GM21526 (cell line): ENCODE measurements around the gene GRXCR1.

ENCODE experiments used
- ATAC-seq: cut with Tn5 transposase; IDR thresholded peaks from one replicate; pipeline ENCODE4 v1.9.1; 2021; ENCODE audit warnings: moderate library complexity; ENCODE audit not compliant: unreplicated experiment, low FRiP score

Gene GRXCR1

DNA sequence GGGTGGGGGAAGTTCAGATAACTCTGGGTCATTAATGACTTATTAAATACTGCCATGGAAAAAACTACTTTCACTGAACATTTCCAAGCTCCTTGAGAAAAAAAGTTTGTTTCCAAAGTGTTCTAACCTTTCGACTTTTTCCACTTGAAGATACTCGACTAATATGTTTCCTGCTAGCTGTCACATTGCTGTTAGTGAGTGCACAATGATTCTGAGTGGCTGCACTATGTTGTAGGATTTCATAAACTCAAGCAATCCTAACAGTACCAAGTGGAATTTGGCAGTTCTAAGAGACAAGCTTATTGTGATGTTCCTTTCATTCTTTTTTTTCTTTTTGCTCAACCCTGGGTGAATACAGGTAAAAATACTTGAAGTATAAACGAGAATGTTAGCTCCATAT, 33.4 kb downstream of the GRXCR1 start:
- no peak for ATAC-seq

GRCh38 chr4:42927946-42928345, 35.4 kb downstream of the GRXCR1 start:
- no peak for ATAC-seq

GRCh38 chr4:42928582-42928981, 36.1 kb downstream of the GRXCR1 start:
- ATAC-seq = no peak

- no peak for ATAC-seq
Observed at GRCh38 chr4:42942216-42942615, 49.7 kb downstream of the GRXCR1 start.

- no peak for ATAC-seq
Observed at GRCh38 chr4:42945874-42946273, 53.4 kb downstream of the GRXCR1 start.

DNA sequence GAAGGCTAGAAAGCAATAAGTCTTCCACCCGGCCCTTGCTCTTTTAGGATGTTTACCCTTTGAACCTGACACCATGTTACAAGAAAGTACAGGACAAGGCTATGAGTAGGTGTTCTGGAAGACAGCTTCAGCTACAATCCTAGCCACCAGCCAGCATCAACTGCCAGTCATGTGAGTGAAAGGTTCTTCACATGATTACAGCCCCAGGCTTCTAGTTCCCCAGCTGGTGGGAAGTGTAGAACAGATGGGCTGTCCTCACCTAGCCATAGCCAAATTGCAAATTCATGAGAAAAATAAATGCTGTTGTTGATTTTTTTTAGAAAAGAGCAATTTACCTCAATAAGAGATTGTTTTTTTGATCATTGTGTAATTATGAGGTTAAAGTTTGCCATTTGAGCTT, 60.8 kb downstream of the GRXCR1 start:
- ATAC-seq = no peak

GRCh38 chr4:42954963-42955669, 62.6 kb downstream of the GRXCR1 start:
- ATAC-seq = no peak

DNA sequence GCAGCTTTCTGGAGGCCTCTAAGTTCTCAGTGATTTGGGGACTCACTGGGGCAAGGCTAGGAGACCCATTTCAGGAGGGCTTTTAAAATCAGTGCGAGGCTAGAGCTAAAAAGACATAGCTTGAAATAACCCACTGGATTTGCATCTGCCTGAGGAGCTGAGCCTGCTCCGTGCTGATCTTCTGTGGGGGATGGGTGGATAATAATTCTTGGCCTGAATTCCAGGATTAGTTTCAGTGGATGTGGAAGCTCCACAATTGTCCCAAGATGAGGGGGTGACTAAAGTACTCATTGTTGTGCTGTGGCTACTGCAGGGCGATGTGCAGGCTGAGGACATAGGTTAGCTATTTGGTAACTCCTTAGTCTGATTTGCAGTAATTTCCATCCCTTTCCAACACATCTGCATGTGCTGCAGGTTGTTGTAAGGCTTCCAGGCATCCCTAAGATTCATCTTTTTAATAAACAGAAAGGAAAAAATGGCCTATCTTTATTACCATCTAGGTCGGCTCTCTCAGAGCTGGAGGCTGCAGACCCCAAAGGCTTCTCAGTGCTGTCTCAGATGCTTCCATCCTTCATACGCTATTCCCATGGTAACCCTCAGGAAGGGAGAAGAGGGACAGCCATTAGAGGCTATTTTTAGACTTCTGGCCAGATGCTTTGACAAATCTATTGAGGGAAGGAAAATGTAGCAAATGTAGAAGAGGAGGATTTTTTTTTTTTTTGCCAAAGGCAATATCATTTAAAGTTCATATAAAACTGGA, 63.4 kb downstream of the GRXCR1 start:
- no peak for ATAC-seq

DNA sequence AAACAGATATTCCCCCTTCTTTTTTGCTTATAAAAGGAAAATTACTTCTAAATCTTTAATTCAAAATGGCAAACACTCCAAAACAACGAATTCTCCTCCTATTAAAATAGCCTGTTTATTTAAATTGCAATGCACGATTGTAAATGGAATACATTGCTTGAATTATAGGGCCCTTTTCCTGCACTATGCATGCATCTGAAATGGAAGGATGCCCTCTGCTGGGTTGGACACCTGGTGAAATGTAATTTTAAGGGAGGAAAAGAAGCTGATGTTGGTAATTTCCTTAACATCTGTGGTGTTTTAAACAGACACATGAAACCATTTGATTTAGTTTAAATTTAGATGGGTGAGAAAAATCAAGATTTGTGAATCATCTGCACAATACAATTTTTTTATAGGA, 72.8 kb downstream of the GRXCR1 start:
- no peak for ATAC-seq

DNA sequence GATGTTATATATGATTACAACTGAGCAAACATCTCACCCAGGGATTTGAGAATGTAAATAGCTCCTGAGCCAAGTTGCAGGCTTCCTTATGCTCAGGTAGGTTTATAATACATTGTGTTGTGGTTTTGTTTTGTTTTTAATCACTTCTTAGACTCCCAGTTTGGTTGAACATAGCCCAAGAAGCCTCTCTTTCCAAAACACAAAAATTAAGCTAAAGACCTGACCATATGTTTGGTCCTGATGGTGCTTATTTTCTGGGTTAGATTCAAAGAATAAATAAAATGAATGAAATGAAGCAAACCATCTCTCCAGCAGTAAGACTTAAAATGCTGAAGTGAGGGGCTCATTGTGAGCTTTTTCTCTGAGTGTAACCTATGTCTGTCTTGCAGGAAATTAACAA, 93.5 kb downstream of the GRXCR1 start:
- no peak for ATAC-seq

DNA sequence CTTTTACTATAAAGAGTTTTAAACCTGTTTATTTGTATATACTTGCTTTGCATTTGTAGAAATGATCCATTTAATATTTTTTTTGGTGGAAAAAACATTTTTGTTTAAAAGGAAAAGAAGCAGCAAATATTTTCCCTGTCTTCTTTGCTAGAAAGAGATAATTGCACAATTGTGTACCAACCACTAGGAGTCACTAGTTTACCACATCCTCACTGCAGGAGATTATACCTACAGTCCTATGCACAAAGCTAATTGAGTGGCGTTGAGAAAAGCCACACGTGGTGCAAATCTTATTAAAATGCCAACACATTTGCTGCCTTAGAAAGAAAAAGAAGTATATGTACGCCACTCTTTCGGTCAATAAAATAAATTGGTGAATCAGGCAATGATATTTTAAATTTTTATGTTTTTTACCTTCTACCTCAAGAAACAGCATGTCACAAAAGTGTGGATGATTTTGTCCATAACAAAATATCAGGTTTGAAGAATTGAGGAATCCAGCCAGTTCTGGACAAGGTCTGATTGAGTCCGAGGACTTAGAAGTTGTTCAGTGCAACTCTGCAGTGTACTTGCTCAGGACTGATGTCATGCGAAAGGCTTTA, 102.9 kb downstream of the GRXCR1 start:
- peak; percentile 91 for ATAC-seq

- ATAC-seq = no peak
Observed at GRCh38 chr4:43008793-43009192, 116.3 kb downstream of the GRXCR1 start.

GRCh38 chr4:43014256-43014655, 121.7 kb downstream of the GRXCR1 start:
- ATAC-seq = no peak

- ATAC-seq = no peak
Observed at GRCh38 chr4:43041632-43042031, 149.1 kb downstream of the GRXCR1 start.

GRCh38 chr4:43047058-43047457, 154.5 kb downstream of the GRXCR1 start:
- ATAC-seq = no peak

DNA sequence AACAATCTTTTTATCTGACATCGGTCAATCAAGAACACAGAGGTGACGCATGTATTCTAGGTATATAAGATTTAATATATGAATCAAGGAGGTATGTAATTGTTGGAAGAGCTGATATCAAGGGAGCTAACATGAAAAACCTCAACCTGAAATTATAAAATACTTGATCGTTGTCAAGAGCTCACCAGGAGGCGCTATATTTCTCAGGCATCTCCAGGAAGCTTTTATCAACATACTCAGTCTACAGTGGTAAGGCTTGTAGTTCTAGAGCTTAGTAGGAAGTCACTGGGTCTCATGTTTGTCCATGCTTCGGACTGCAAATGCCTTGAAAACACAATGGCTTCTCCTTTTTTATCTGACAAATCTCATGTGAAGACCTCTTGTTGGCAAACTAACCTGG, 156.1 kb downstream of the GRXCR1 start:
- no peak for ATAC-seq

DNA sequence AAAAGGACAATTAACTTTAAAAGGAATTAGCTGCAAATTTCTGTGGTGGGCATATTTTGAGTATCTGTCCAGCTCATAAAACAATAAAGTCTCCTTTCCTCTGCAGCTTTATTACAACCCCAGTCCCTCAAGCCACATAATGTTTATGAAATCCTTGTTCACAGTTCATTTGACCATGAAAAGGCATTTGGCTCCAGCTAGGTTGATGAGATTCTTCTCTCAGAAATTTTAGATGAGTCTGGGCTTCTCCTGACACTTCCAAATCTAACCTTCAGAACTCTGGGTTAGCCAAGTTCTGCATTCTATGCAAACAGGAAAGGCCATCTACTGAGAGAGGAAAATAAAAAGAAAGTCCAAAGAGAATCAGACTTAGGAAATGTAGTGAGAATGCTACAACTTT, 156.8 kb downstream of the GRXCR1 start:
- no peak for ATAC-seq

GRCh38 chr4:43066415-43066814, 173.9 kb downstream of the GRXCR1 start:
- ATAC-seq = no peak

GRCh38 chr4:43071069-43071468, 178.6 kb downstream of the GRXCR1 start:
- ATAC-seq = no peak
